Lung (tissue), 12 donors: ENCODE results near the gene POLH. TPM values are rescaled to one million over a fixed set of nuclear protein-coding genes. Genes with fewer than 3 reads are reported as not detected.

Experiments
- ATAC-seq: fragments of 200-7000 bp; cut with Tn5 transposase; one replicate; pipeline ENCODE4 v1.9.1; 2020; ENCODE audit warnings: moderate number of reproducible peaks; ENCODE audit not compliant: insufficient read depth, low FRiP score
- DNase-seq, 3 donors: peaks; one replicate each; pipeline ENCODE4 v3.0.0-alpha.2; 2013 to 2017
- H3K27ac ChIP-seq, 2 donors: one replicate each; pipeline ENCODE4 v1.5.1; 2013; ENCODE audit warnings: mild to moderate bottlenecking in 2 of 2, moderate library complexity in 2 of 2, control low read depth in 1 of 2, inconsistent platforms in 1 of 2, low read depth in 1 of 2, low read length in 1 of 2
- H3K27me3 ChIP-seq, 3 donors: one replicate each; pipeline ENCODE4 v1.5.1; 2013; ENCODE audit warnings: low read length in 2 of 3; ENCODE audit not compliant: control insufficient read depth in 3 of 3, insufficient read depth in 3 of 3
- H3K36me3 ChIP-seq, 4 donors: one replicate each; pipeline ENCODE4 v1.5.1; 2013; ENCODE audit warnings: low read length in 4 of 4, mild to moderate bottlenecking in 1 of 4, moderate library complexity in 1 of 4; ENCODE audit not compliant: control insufficient read depth in 4 of 4, insufficient read depth in 4 of 4
- H3K4me1 ChIP-seq, 5 donors: one replicate each; pipeline ENCODE4 v1.5.1; 2013; ENCODE audit warnings: low read length in 5 of 5, mild to moderate bottlenecking in 2 of 5, moderate library complexity in 1 of 5; ENCODE audit not compliant: control insufficient read depth in 5 of 5, insufficient read depth in 5 of 5
- H3K4me3 ChIP-seq: one replicate; pipeline ENCODE4 v1.5.1; 2013; ENCODE audit warnings: mild to moderate bottlenecking, control low read depth, moderate library complexity
- H3K9ac ChIP-seq, 2 donors: one replicate each; pipeline ENCODE4 v1.5.1; 2013; ENCODE audit warnings: low read length in 2 of 2, control low read depth in 1 of 2; ENCODE audit not compliant: insufficient read depth in 1 of 2
- H3K9me3 ChIP-seq, 4 donors: one replicate each; pipeline ENCODE4 v1.5.1; 2013; ENCODE audit warnings: low read length in 3 of 4, mild to moderate bottlenecking in 1 of 4, moderate library complexity in 1 of 4; ENCODE audit not compliant: control insufficient read depth in 4 of 4, insufficient read depth in 3 of 4
- WGBS, 2 donors: extraction: QIAGEN DNeasy Blood & Tissue Kit; methylation state at CpG; one replicate each; pipeline ENCODE4 v1.1.7; 2013; 5-methylcytosine and 5-hydroxymethylcytosine counted together
- polyA plus RNA-seq, 2 donors: library from polyadenylated mRNA; stranded (reverse); fragments of 200-250 nt; gene quantifications; one replicate each; pipeline ENCODE4 v1.2.1, GENCODE V29; 2013
- total RNA-seq, 2 donors: library from RNA; depleted of rRNA in 1 of 2; stranded (reverse); fragments of >200 nt in 1 of 2; gene quantifications; one replicate each; pipeline ENCODE4 v1.2.1, GENCODE V29; 2014 to 2021
- TF ChIP-seq, protein P1 (sequence below): IDR thresholded peaks from 2 replicates; pipeline ENCODE4 v1.5.1; 2012; ENCODE audit warnings: mild to moderate bottlenecking; ENCODE audit errors: control extremely low read depth, extremely low read depth
- donor health status: control.
- donor health status: control.
- donor health status: Bipolar disorder and iron deficiency.
- donor health status: healthy.
- donor health status: DM: yes; HTN: yes; CAD: no.

Gene POLH
- total and polyA plus RNA-seq, 4 donors = 4.0 to 27.3 (median 7.5) TPM

DNA sequence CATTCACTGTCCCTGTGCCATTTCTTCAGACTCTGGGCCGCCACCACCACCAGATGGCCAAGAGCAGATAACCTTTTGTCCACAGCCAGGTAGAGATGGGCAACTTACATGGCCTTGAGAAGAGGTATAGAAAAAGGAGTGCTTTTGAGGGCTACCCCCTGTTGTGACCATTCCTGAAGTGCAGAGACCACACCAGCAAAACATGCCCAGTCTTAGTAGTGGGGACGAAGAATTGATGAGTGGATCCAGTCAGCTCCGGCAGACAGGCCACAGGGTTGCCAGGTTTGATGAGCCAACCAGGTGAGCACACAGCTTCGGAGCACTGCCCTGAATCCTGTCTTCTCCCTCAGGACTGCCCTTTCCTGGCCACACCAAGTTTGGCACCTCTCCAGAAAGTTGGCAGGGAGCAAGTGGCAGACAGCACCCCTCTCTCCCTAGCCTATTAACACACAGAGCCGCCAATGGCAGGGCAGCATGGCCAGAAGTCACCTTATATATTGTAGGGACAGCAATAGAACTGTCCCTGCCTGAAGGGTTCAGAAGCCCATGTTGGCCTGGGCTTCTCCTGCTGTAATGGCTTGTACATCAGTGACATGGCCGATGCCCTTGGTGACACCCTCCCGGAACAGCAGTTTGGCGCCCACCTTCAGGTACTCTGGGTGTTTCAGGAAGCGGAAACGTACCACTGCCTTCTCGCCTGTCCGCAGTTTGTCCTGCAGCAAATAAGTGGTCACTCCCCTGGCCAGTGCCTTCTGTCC, 45.3 kb downstream of the POLH start:
- no peak for DNase-seq
- Histone ChIP-seq H3K9me3 (no peaks in the 10 kb centered on the region), H3K9ac (no peak overlapping the region), H3K27ac (no peak overlapping the region), H3K4me1 (no peaks in the 10 kb centered on the region), H3K4me3 (no peak overlapping the region), H3K36me3 (peaks cover 30 to 51% (median 44%) of the 10 kb centered on the region in 4 donors), H3K27me3 (no peaks in the 10 kb centered on the region)
- 94% methylated on average over 12 of the region's 12 CpGs for WGBS, 2 donors
- no peak for ATAC-seq
- TF ChIP-seq, protein P1, sequence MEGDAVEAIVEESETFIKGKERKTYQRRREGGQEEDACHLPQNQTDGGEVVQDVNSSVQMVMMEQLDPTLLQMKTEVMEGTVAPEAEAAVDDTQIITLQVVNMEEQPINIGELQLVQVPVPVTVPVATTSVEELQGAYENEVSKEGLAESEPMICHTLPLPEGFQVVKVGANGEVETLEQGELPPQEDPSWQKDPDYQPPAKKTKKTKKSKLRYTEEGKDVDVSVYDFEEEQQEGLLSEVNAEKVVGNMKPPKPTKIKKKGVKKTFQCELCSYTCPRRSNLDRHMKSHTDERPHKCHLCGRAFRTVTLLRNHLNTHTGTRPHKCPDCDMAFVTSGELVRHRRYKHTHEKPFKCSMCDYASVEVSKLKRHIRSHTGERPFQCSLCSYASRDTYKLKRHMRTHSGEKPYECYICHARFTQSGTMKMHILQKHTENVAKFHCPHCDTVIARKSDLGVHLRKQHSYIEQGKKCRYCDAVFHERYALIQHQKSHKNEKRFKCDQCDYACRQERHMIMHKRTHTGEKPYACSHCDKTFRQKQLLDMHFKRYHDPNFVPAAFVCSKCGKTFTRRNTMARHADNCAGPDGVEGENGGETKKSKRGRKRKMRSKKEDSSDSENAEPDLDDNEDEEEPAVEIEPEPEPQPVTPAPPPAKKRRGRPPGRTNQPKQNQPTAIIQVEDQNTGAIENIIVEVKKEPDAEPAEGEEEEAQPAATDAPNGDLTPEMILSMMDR = no peak

DNA sequence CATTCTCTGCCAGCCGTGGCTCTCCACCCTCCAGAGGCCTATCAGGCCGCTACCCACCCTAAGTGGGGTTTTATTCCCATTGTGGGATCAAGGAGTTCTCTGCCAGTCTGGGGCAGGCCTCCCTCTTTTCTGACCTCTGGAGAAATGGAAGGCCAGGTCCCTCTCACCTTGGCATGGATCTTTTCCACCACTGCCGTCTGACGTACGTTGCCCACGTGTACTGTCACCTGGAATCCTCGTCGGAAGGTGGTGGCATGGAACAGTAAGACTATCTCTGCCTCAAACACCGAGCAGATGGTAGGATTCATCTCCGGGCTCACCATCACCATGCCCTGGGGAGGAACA, 45.8 kb downstream of the POLH start:
- no peak overlapping the region for H3K9ac ChIP-seq
- peaks cover 0 to 1% (median 0%) of the 10 kb centered on the region in 5 donors for H3K4me1 ChIP-seq
- 93 to 95% methylated on average over 10 of the region's 10 CpGs for whole genome bisulfite sequencing, 2 donors
- H3K9me3 ChIP-seq = no peaks in the 10 kb centered on the region
- no peak for ATAC-seq
- TF ChIP-seq, protein P1 = no peak
- no peak overlapping the region for H3K27ac ChIP-seq
- no peak for DNase-seq
- no peak overlapping the region for H3K4me3 ChIP-seq
- no peaks in the 10 kb centered on the region for H3K27me3 ChIP-seq
- H3K36me3 ChIP-seq = peaks cover 30 to 51% (median 46%) of the 10 kb centered on the region in 4 donors

DNA sequence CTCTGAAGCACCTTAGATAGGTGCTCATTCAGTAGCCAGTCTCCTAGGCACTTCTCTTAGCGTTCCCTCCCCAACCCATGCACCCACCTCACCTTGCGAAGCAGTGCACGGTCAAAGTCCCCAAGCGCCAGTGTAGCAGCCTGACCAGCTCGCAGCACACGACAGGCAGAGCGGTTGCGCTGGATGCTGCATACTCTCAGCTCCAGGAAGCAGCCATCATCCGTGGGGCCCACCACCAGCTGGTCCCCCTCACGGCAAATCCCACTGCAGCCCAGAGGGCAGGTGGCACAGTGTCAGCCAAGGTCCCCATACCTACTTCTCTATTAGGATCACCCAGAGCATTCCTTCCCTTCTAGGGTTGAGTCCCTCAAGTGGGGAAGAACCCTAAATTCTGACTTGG, 46.6 kb downstream of the POLH start:
- WGBS, 2 donors = 97 to 98% methylated on average over 10 of the region's 10 CpGs
- no peak for DNase-seq
- peaks cover 2 to 9% (median 3%) of the 10 kb centered on the region in 5 donors for H3K4me1 ChIP-seq

More for the DNA sequence above, 46.6 kb downstream of the POLH start:
- Histone ChIP-seq H3K9me3 (no peaks in the 10 kb centered on the region), H3K36me3 (peaks cover 30 to 51% (median 46%) of the 10 kb centered on the region in 4 donors), H3K9ac (no peak overlapping the region), H3K27me3 (no peaks in the 10 kb centered on the region), H3K27ac (no peak overlapping the region), H3K4me3 (no peak overlapping the region)
- ATAC-seq = no peak
- TF ChIP-seq, protein P1 = no peak
